Astrocyte of the cerebellum (primary cell): ENCODE data around the gene SLC2A4RG.

ENCODE experiments used
- DNase-seq: peaks from one replicate; pipeline ENCODE4 v3.0.0-alpha.2; 2011; ENCODE audit warnings: low read depth
- H3K4me3 ChIP-seq: 2 replicates; pipeline ENCODE4 v1.5.1; 2011; ENCODE audit warnings: mild to moderate bottlenecking, low read depth, low read length, moderate library complexity
- CTCF ChIP-seq: IDR thresholded peaks from 2 replicates; pipeline ENCODE4 v1.5.1; 2012; ENCODE audit warnings: low read length, low read depth, moderate library complexity, mild to moderate bottlenecking; ENCODE audit errors: missing control alignments
- in situ Hi-C: cut with HindIII; loops from 2 replicates; pipeline ENCODE4 v1.10.0; 2017; ENCODE audit warnings: low sequenced_read_pairs

Gene SLC2A4RG

GRCh38 chr20:63700199-63701050 lies 39.2 kb upstream of the SLC2A4RG start:
- H3K4me3 ChIP-seq = no peak overlapping the region
- no peak for DNase-seq
- TF ChIP-seq CTCF = no peak
- in situ Hi-C loops = no loop called here

- no peak overlapping the region for H3K4me3 ChIP-seq
- no peak for TF ChIP-seq CTCF
- in situ Hi-C loops = no loop called here
- no peak for DNase-seq
Observed at GRCh38 chr20:63701051-63701328, 38.6 kb upstream of the SLC2A4RG start.

GRCh38 chr20:63701329-63702035 lies 38.1 kb upstream of the SLC2A4RG start:
- no peak for DNase-seq
- in situ Hi-C loops = no loop called here
- no peak for TF ChIP-seq CTCF
- H3K4me3 ChIP-seq = no peak overlapping the region

- no peak for TF ChIP-seq CTCF
- no peak for DNase-seq
- no peak overlapping the region for H3K4me3 ChIP-seq
- in situ Hi-C loops = no loop called here
Observed at GRCh38 chr20:63702036-63702665, 37.4 kb upstream of the SLC2A4RG start.

- DNase-seq = no peak
- in situ Hi-C loops = no loop called here
- H3K4me3 ChIP-seq = no peak overlapping the region
Observed at GRCh38 chr20:63702751-63703470, 36.7 kb upstream of the SLC2A4RG start.

More at GRCh38 chr20:63702751-63703470, 36.7 kb upstream of the SLC2A4RG start:
- no peak for TF ChIP-seq CTCF
